Activated T-helper 17 cell treated with anti-CD3 and anti-CD28 coated beads, Interleukin-2, amount 50 U/mL, for 72 hours (primary cell): ENCODE results near the gene LGALS14. TPM values are rescaled to one million over a fixed set of nuclear protein-coding genes. Genes with fewer than 3 reads are reported as not detected.
"Not testable (repeated sequence)": the region's sequence is repeated elsewhere in the genome, so short reads cannot be mapped to it uniquely, and the experiment has no call there.

Source experiments
- ATAC-seq: fragments of 150-1000 bp; cut with Tn5 transposase; replicated peaks from 2 replicates; pipeline ENCODE4 v1.10.0; 2021; ENCODE audit warnings: mild to moderate bottlenecking, moderate library complexity
- H3K27ac Mint-ChIP-seq: one replicate; pipeline ENCODE4 v1.8.0; 2022; ENCODE audit warnings: mixed read lengths
- H3K27me3 Mint-ChIP-seq: one replicate; pipeline ENCODE4 v1.8.0; 2022; ENCODE audit warnings: mixed read lengths
- H3K36me3 Mint-ChIP-seq: one replicate; pipeline ENCODE4 v1.8.0; 2022; ENCODE audit warnings: low read depth, mild to moderate bottlenecking, mixed read lengths
- H3K4me1 Mint-ChIP-seq: one replicate; pipeline ENCODE4 v1.8.0; 2022; ENCODE audit warnings: mixed read lengths
- H3K4me3 Mint-ChIP-seq: one replicate; pipeline ENCODE4 v1.8.0; 2022; ENCODE audit warnings: mild to moderate bottlenecking, mixed read lengths
- H3K9me3 Mint-ChIP-seq: one replicate; pipeline ENCODE4 v1.8.0; 2022; ENCODE audit warnings: mixed read lengths
- total RNA-seq, 2 donors: library from RNA; stranded (reverse); gene quantifications; one replicate each; pipeline ENCODE4 v1.2.3, GENCODE V29; 2022

The LGALS14 gene
- total RNA-seq, 2 donors from 2014 or later, result 0.69 to 2.2 TPM

GRCh38 chr19:39679791-39680168 lies 24.5 kb upstream of the LGALS14 start:
- Mint-ChIP-seq H3K27ac (peak overlapping the region; percentile 39), H3K4me3 (peak overlapping the region; percentile 66), H3K36me3 (no peaks in the 10 kb centered on the region), H3K9me3 (no peaks in the 10 kb centered on the region), H3K27me3 (no peaks in the 10 kb centered on the region), H3K4me1 (peaks cover 31% of the 10 kb centered on the region)
- ATAC-seq, result peak; percentile 71

GRCh38 chr19:39680593-39680992 lies 23.7 kb upstream of the LGALS14 start:
- Mint-ChIP-seq H3K36me3 (no peaks in the 10 kb centered on the region), H3K4me3 (no peak overlapping the region), H3K27me3 (no peaks in the 10 kb centered on the region), H3K4me1 (peaks cover 26% of the 10 kb centered on the region), H3K9me3 (no peaks in the 10 kb centered on the region), H3K27ac (no peak overlapping the region)
- ATAC-seq, result no peak

GRCh38 chr19:39681416-39681815 lies 22.9 kb upstream of the LGALS14 start:
- Mint-ChIP-seq H3K4me3 (no peak overlapping the region), H3K27me3 (no peaks in the 10 kb centered on the region), H3K9me3 (no peaks in the 10 kb centered on the region), H3K36me3 (no peaks in the 10 kb centered on the region), H3K4me1 (peaks cover 18% of the 10 kb centered on the region), H3K27ac (no peak overlapping the region)
- ATAC-seq, result no peak

- no peak for ATAC-seq
- Mint-ChIP-seq H3K27me3 (no peaks in the 10 kb centered on the region), H3K4me1 (peaks cover 6% of the 10 kb centered on the region), H3K9me3 (no peaks in the 10 kb centered on the region), H3K36me3 (no peaks in the 10 kb centered on the region), H3K4me3 (no peak overlapping the region), H3K27ac (no peak overlapping the region)
Observed at GRCh38 chr19:39684267-39684666, 20.0 kb upstream of the LGALS14 start.

- no peaks in the 10 kb centered on the region for H3K4me1 Mint-ChIP-seq
- no peaks in the 10 kb centered on the region for H3K36me3 Mint-ChIP-seq
- H3K4me3 Mint-ChIP-seq, result no peak overlapping the region
- peaks cover 9% of the 10 kb centered on the region for H3K27me3 Mint-ChIP-seq
- H3K27ac Mint-ChIP-seq, result no peak overlapping the region
- ATAC-seq, result no peak
- peaks cover 5% of the 10 kb centered on the region for H3K9me3 Mint-ChIP-seq
Observed at GRCh38 chr19:39686739-39687138, 17.5 kb upstream of the LGALS14 start.

GRCh38 chr19:39688637-39689036 lies 15.6 kb upstream of the LGALS14 start:
- H3K27me3 Mint-ChIP-seq, H3K27ac Mint-ChIP-seq, ATAC-seq, H3K9me3 Mint-ChIP-seq, H3K36me3 Mint-ChIP-seq, H3K4me3 Mint-ChIP-seq, H3K4me1 Mint-ChIP-seq: not testable (repeated sequence)

- Mint-ChIP-seq H3K36me3 (no peaks in the 10 kb centered on the region), H3K4me1 (no peaks in the 10 kb centered on the region), H3K4me3 (no peak overlapping the region), H3K27ac (no peak overlapping the region), H3K27me3 (peaks cover 12% of the 10 kb centered on the region), H3K9me3 (peaks cover 5% of the 10 kb centered on the region)
- peak; percentile 60 for ATAC-seq
Observed at GRCh38 chr19:39692166-39692565, 12.1 kb upstream of the LGALS14 start.

- Mint-ChIP-seq H3K27me3 (peaks cover 17% of the 10 kb centered on the region), H3K4me1 (no peaks in the 10 kb centered on the region), H3K36me3 (no peaks in the 10 kb centered on the region), H3K27ac (no peak overlapping the region), H3K9me3 (peaks cover 5% of the 10 kb centered on the region), H3K4me3 (no peak overlapping the region)
- no peak for ATAC-seq
Observed at GRCh38 chr19:39692822-39693221, 11.5 kb upstream of the LGALS14 start.

- no peak for ATAC-seq
- Mint-ChIP-seq H3K27ac (no peak overlapping the region), H3K9me3 (no peaks in the 10 kb centered on the region), H3K27me3 (peaks cover 23% of the 10 kb centered on the region), H3K4me1 (no peaks in the 10 kb centered on the region), H3K4me3 (no peak overlapping the region), H3K36me3 (no peaks in the 10 kb centered on the region)
Observed at GRCh38 chr19:39695759-39696158, 8.5 kb upstream of the LGALS14 start.

- H3K27ac Mint-ChIP-seq, result no peak overlapping the region
- no peaks in the 10 kb centered on the region for H3K4me1 Mint-ChIP-seq
- no peak overlapping the region for H3K4me3 Mint-ChIP-seq
- ATAC-seq, result no peak
- H3K27me3 Mint-ChIP-seq, result peaks cover 24% of the 10 kb centered on the region
- H3K36me3 Mint-ChIP-seq, result no peaks in the 10 kb centered on the region
- H3K9me3 Mint-ChIP-seq, result no peaks in the 10 kb centered on the region
Observed at GRCh38 chr19:39696387-39696786, 7.9 kb upstream of the LGALS14 start.

GRCh38 chr19:39698535-39698934 lies 5.7 kb upstream of the LGALS14 start:
- Mint-ChIP-seq H3K9me3 (no peaks in the 10 kb centered on the region), H3K27me3 (peaks cover 28% of the 10 kb centered on the region), H3K4me3 (no peak overlapping the region), H3K27ac (no peak overlapping the region), H3K36me3 (no peaks in the 10 kb centered on the region), H3K4me1 (no peaks in the 10 kb centered on the region)
- no peak for ATAC-seq

GRCh38 chr19:39701291-39701690 lies 3.0 kb upstream of the LGALS14 start:
- Mint-ChIP-seq H3K27ac (no peak overlapping the region), H3K27me3 (peaks cover 27% of the 10 kb centered on the region), H3K9me3 (no peaks in the 10 kb centered on the region), H3K4me3 (no peak overlapping the region), H3K36me3 (no peaks in the 10 kb centered on the region), H3K4me1 (peaks cover 23% of the 10 kb centered on the region)
- ATAC-seq, result no peak

- peak; percentile 63 for ATAC-seq
- peaks cover 29% of the 10 kb centered on the region for H3K4me1 Mint-ChIP-seq
- no peaks in the 10 kb centered on the region for H3K36me3 Mint-ChIP-seq
- peak overlapping the region; percentile 37 for H3K27ac Mint-ChIP-seq
- peak overlapping the region; percentile 36 for H3K4me3 Mint-ChIP-seq
- H3K27me3 Mint-ChIP-seq, result peaks cover 7% of the 10 kb centered on the region
- no peaks in the 10 kb centered on the region for H3K9me3 Mint-ChIP-seq
Observed at GRCh38 chr19:39705578-39706188, 1.4 kb downstream of the LGALS14 start.

- Mint-ChIP-seq H3K27ac (no peak overlapping the region), H3K9me3 (no peaks in the 10 kb centered on the region), H3K4me1 (peaks cover 29% of the 10 kb centered on the region), H3K36me3 (no peaks in the 10 kb centered on the region), H3K4me3 (no peak overlapping the region), H3K27me3 (no peaks in the 10 kb centered on the region)
- no peak for ATAC-seq
Observed at GRCh38 chr19:39708594-39708993, 4.3 kb downstream of the LGALS14 start.

GRCh38 chr19:39709026-39709872 lies 5.0 kb downstream of the LGALS14 start:
- Mint-ChIP-seq H3K27ac (no peak overlapping the region), H3K4me3 (no peak overlapping the region), H3K4me1 (peaks cover 26% of the 10 kb centered on the region), H3K36me3 (no peaks in the 10 kb centered on the region), H3K9me3 (no peaks in the 10 kb centered on the region), H3K27me3 (no peaks in the 10 kb centered on the region)
- ATAC-seq, result no peak
